Suprapubic skin (tissue), 4 donors: ENCODE measurements around the gene TRIM29. TPM values are rescaled to one million over a fixed set of nuclear protein-coding genes. Genes with fewer than 3 reads are reported as not detected.

ENCODE experiments used
- DNase-seq, 2 donors: peaks; one replicate each; pipeline ENCODE4 v3.0.0-alpha.2; 2019; ENCODE audit warnings: low spot score in 2 of 2
- H3K27ac ChIP-seq: fragments of 200-600 bp; sonication (generic); one replicate; pipeline ENCODE4 v1.5.1; 2019
- H3K27me3 ChIP-seq: fragments of 200-600 bp; sonication (generic); one replicate; pipeline ENCODE4 v1.5.1; 2019
- H3K36me3 ChIP-seq: fragments of 200-600 bp; sonication (generic); one replicate; pipeline ENCODE4 v1.5.1; 2019
- H3K4me1 ChIP-seq: fragments of 200-600 bp; sonication (generic); one replicate; pipeline ENCODE4 v1.5.1; 2019
- H3K4me3 ChIP-seq: fragments of 200-600 bp; sonication (generic); one replicate; pipeline ENCODE4 v1.5.1; 2019; ENCODE audit warnings: mild to moderate bottlenecking
- H3K9me3 ChIP-seq: fragments of 200-600 bp; sonication (generic); one replicate; pipeline ENCODE4 v1.5.1; 2019
- EP300 ChIP-seq: sonication (generic); formaldehyde crosslinking; IDR thresholded peaks from one replicate; pipeline ENCODE4 v1.6.1; 2017; ENCODE audit warnings: antibody characterized with exemption
- POLR2A ChIP-seq, 2 donors: fragments of 450-650 bp; IDR thresholded peaks; one replicate each; pipeline ENCODE4 v1.6.1; 2017; ENCODE audit warnings: antibody characterized with exemption in 2 of 2, mild to moderate bottlenecking in 2 of 2, moderate library complexity in 2 of 2
- POLR2AphosphoS5 ChIP-seq, 3 donors: sonication (generic); formaldehyde crosslinking; IDR thresholded peaks; one replicate each; pipeline ENCODE4 v1.6.1; 2017; ENCODE audit warnings: antibody characterized with exemption in 3 of 3
- WGBS: methylation state at CpG from one replicate; pipeline ENCODE4 v1.1.5; 2018; 5-methylcytosine and 5-hydroxymethylcytosine counted together
- total RNA-seq, 4 donors: library from RNA; depleted of rRNA; stranded (reverse); fragments of >200 nt; gene quantifications; one replicate each; pipeline ENCODE4 v1.1.0, GENCODE V29; 2016
- TF ChIP-seq, protein P1 (sequence below), 2 donors: fragments of 200-600 bp in 1 of 2; fragments of 450-650 bp in 1 of 2; sonication (generic) in 1 of 2; IDR thresholded peaks; one replicate each; pipeline ENCODE4 v1.5.1; 2016 to 2019; ENCODE audit warnings: antibody characterized with exemption in 2 of 2, mild to moderate bottlenecking in 1 of 2, moderate library complexity in 1 of 2

TRIM29 gene
- total RNA-seq, 4 donors from 2014 or later: 1,248 to 1,527 (median 1,455) TPM

DNA sequence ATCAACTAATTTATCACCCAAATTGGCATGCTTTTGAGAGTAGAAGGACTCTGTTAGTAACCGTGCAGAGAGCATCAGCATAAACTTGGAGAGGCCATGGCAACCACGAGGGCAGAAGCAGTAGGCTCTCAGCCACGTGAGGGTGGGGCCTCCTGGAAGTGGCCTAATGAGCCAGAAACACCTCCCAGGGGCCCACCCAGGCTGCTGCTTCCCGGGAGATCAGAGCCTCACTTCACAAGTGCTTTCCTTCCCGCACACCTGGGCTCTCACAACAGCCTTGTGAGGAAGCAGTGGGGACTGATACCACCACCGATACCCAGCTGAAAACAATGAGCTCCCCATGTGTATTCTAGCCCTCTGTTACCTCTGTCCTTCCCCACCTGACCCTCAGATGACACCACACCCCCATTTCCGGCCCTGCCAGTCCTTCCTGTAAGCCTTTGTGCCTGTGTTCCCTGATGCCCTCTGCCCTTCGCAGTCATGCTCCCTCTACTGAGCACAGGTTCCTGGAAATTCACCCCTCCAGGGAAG, 17.0 kb downstream of the TRIM29 start:
- TF ChIP-seq EP300 (no peak), POLR2AphosphoS5 (IDR thresholded peaks at IDR 0.05) (no peak), POLR2A (IDR thresholded peaks at IDR 0.05) (no peak)
- TF ChIP-seq, protein P1, sequence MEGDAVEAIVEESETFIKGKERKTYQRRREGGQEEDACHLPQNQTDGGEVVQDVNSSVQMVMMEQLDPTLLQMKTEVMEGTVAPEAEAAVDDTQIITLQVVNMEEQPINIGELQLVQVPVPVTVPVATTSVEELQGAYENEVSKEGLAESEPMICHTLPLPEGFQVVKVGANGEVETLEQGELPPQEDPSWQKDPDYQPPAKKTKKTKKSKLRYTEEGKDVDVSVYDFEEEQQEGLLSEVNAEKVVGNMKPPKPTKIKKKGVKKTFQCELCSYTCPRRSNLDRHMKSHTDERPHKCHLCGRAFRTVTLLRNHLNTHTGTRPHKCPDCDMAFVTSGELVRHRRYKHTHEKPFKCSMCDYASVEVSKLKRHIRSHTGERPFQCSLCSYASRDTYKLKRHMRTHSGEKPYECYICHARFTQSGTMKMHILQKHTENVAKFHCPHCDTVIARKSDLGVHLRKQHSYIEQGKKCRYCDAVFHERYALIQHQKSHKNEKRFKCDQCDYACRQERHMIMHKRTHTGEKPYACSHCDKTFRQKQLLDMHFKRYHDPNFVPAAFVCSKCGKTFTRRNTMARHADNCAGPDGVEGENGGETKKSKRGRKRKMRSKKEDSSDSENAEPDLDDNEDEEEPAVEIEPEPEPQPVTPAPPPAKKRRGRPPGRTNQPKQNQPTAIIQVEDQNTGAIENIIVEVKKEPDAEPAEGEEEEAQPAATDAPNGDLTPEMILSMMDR (IDR thresholded peaks at IDR 0.05): no peak
- no peak for DNase-seq
- Histone ChIP-seq H3K27me3 (no peaks in the 10 kb centered on the region), H3K4me3 (no peak overlapping the region), H3K4me1 (peaks cover 65% of the 10 kb centered on the region), H3K36me3 (peaks cover 55% of the 10 kb centered on the region), H3K27ac (peak overlapping the region; percentile 89), H3K9me3 (no peaks in the 10 kb centered on the region)
- WGBS: 34% methylated on average over 8 of the region's 8 CpGs

DNA sequence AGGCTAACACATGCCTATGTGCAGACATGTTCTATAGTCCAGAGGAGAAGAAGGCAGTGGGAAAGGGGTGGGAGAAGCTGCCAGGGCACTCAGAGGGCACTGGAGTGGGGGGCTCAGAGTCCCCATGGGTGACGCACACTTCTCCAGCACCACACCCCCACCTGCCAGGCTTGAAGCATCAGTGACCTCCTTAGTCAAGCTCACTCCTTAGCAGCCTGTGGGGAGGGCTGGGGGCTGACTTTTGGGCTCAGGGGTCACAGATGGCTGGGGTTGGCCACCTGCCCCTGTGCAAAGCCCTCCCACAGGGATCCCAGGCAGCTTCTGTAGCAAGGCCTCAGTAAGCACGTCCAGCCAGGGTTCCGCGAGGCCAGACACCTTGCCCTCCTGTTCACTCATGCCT, 18.8 kb downstream of the TRIM29 start:
- H3K9me3 ChIP-seq: no peaks in the 10 kb centered on the region
- H3K4me1 ChIP-seq: peaks cover 47% of the 10 kb centered on the region
- H3K27me3 ChIP-seq: no peaks in the 10 kb centered on the region
- no peak overlapping the region for H3K4me3 ChIP-seq
- 69% methylated on average over 4 of the region's 4 CpGs for WGBS
- TF ChIP-seq, protein P1 (IDR thresholded peaks at IDR 0.05): no peak
- TF ChIP-seq EP300 (no peak), POLR2AphosphoS5 (IDR thresholded peaks at IDR 0.05) (no peak), POLR2A (IDR thresholded peaks at IDR 0.05) (no peak)
- no peak overlapping the region for H3K27ac ChIP-seq
- DNase-seq: no peak
- peaks cover 69% of the 10 kb centered on the region for H3K36me3 ChIP-seq

DNA sequence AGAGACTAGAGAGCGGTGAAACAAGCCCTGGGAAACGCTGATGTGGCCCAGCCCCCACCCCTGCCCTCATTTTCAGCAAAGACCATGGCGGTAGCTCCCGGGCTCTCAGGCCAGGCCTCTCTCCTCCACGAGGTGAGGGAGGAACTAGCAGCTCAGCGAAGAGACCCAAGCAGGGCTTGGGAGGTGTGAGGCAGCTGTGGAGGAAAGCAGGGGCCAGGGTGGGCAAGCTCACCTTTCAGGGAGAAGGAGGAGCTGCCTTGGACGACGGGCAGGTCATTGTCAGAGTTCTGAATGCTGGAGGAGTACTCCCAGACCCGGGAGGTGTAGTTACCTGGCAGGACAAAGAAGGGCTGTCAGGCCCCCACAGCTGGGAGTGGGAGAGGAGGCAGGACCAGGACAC, 19.9 kb downstream of the TRIM29 start:
- H3K4me3 ChIP-seq: no peak overlapping the region
- peaks cover 81% of the 10 kb centered on the region for H3K36me3 ChIP-seq
- H3K27ac ChIP-seq: no peak overlapping the region
- TF ChIP-seq POLR2A (IDR thresholded peaks at IDR 0.05) (no peak), EP300 (no peak), POLR2AphosphoS5 (IDR thresholded peaks at IDR 0.05) (no peak)
- TF ChIP-seq, protein P1 (IDR thresholded peaks at IDR 0.05): no peak
- H3K27me3 ChIP-seq: no peaks in the 10 kb centered on the region
- no peaks in the 10 kb centered on the region for H3K9me3 ChIP-seq
- peaks cover 36% of the 10 kb centered on the region for H3K4me1 ChIP-seq
- WGBS: 38% methylated on average over 6 of the region's 9 CpGs
- DNase-seq: no peak

DNA sequence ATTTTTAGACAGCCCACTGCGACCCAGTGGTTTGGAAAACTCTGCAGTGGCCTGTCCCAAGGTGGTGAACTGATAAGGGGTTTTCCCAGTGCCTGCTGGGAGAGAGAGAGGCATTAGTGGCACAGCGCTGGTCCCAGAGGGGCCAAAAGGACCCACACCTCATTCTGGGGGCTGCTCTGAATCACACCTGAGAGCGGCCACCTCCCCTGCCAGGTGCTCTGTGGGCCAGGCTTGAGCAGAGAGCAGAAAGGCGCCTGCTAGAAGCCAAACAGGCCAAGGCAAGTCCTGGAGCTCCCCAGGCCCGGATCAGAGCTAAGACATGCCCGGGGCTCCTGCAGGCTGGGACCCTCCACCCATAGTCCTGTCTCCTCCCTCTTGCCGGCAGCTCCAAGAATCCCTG, 20.9 kb downstream of the TRIM29 start:
- Histone ChIP-seq H3K27me3 (no peaks in the 10 kb centered on the region), H3K4me3 (no peak overlapping the region), H3K9me3 (no peaks in the 10 kb centered on the region), H3K27ac (peak overlapping the region; percentile 31), H3K4me1 (peaks cover 26% of the 10 kb centered on the region), H3K36me3 (peaks cover 82% of the 10 kb centered on the region)
- TF ChIP-seq EP300 (no peak), POLR2AphosphoS5 (IDR thresholded peaks at IDR 0.05) (no peak), POLR2A (IDR thresholded peaks at IDR 0.05) (no peak)
- TF ChIP-seq, protein P1 (IDR thresholded peaks at IDR 0.05): no peak
- no peak for DNase-seq
- 69% methylated on average over 6 of the region's 7 CpGs for WGBS

- no peaks in the 10 kb centered on the region for H3K9me3 ChIP-seq
- 40% methylated on average over 2 of the region's 20 CpGs for WGBS
- peaks cover 87% of the 10 kb centered on the region for H3K36me3 ChIP-seq
- no peaks in the 10 kb centered on the region for H3K27me3 ChIP-seq
- no peak overlapping the region for H3K4me3 ChIP-seq
- TF ChIP-seq, protein P1 (IDR thresholded peaks at IDR 0.05): peak in 1 of 2 donors; percentile 19
- no peak for TF ChIP-seq POLR2A (IDR thresholded peaks at IDR 0.05)
- DNase-seq: no peak
- H3K4me1 ChIP-seq: peaks cover 11% of the 10 kb centered on the region
- peak overlapping the region; percentile 5 for H3K27ac ChIP-seq
Observed at GRCh38 chr11:120115272-120116000, 22.5 kb downstream of the TRIM29 start.
